Effector memory CD4-positive, alpha-beta T cell (primary cell): ENCODE measurements around the gene SH3RF1.
"Not testable (repeated sequence)": the region's sequence is repeated elsewhere in the genome, so short reads cannot be mapped to it uniquely, and the experiment has no call there.

Experiments
- DNase-seq, 3 donors: peaks; one replicate each; pipeline ENCODE4 v3.0.0-alpha.2; 2020
- H3K27ac ChIP-seq: 2 replicates; pipeline ENCODE4 v1.7.0; 2013; ENCODE audit warnings: mild to moderate bottlenecking, low read length, moderate library complexity; ENCODE audit not compliant: insufficient read depth, poor library complexity, severe bottlenecking
- H3K27me3 ChIP-seq: replicated peaks from 2 replicates; pipeline ENCODE4 v1.7.0; 2013; ENCODE audit warnings: mild to moderate bottlenecking, low read length; ENCODE audit not compliant: insufficient read depth, control insufficient read depth, poor library complexity, severe bottlenecking
- H3K36me3 ChIP-seq: 2 replicates; pipeline ENCODE4 v1.7.0; 2013; ENCODE audit warnings: mild to moderate bottlenecking, low read length, moderate library complexity; ENCODE audit not compliant: control insufficient read depth, insufficient read depth
- H3K4me1 ChIP-seq: 2 replicates; pipeline ENCODE4 v1.7.0; 2013; ENCODE audit warnings: low read length, mild to moderate bottlenecking; ENCODE audit not compliant: control insufficient read depth, insufficient read depth, poor library complexity, severe bottlenecking
- H3K4me3 ChIP-seq: 2 replicates; pipeline ENCODE4 v1.7.0; 2013; ENCODE audit warnings: low read length, low read depth, mild to moderate bottlenecking; ENCODE audit not compliant: insufficient read depth, poor library complexity, severe bottlenecking
- H3K9me3 ChIP-seq: 2 replicates; pipeline ENCODE4 v1.7.0; 2013; ENCODE audit warnings: mild to moderate bottlenecking, low read length, moderate library complexity; ENCODE audit not compliant: control insufficient read depth

The SH3RF1 gene

DNA sequence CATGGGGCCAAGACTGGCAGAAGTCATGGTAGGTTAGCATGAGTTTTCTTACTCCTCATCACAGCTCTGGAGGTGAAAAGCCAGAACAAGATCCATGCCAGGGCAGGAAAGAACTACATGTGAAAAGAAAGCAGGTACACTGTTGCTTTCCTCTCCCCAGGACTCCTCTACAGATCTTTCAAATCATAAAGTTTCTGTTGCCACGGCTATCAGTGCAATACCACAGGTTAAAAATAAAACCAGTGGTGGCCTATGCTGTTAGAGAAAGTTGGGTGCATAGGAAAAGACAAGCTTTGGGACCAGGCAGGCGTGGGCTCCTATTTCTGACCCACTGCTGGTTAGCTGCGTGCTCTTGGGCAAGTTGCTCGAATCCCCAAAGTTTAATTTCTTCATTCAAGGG, 81.4 kb downstream of the SH3RF1 start:
- no peaks in the 10 kb centered on the region for H3K9me3 ChIP-seq
- DNase-seq, result no peak
- H3K4me3 ChIP-seq, result no peak overlapping the region
- H3K27ac ChIP-seq, result no peak overlapping the region
- no peaks in the 10 kb centered on the region for H3K27me3 ChIP-seq
- H3K4me1 ChIP-seq, result no peaks in the 10 kb centered on the region
- H3K36me3 ChIP-seq, result no peaks in the 10 kb centered on the region

DNA sequence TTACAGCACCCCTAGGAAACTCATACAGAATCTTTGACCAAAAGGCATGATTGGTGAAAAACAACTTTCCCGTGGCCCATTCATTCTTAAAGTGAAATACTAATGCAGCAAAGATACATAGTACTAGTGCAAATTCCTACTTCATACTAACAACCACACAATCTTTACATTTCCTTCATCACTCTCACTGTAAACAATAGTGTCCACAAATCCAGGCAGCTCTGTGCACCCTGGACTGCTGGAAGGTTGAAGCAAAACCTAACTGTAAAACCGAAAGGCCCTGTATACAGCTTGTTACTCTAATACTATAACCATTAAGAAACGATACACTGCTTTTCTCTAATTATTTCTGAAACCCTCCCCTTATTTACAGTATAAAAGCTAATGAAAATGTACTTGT, 82.6 kb downstream of the SH3RF1 start:
- H3K36me3 ChIP-seq, result no peaks in the 10 kb centered on the region
- no peaks in the 10 kb centered on the region for H3K27me3 ChIP-seq
- H3K4me1 ChIP-seq, result no peaks in the 10 kb centered on the region
- no peaks in the 10 kb centered on the region for H3K9me3 ChIP-seq
- H3K4me3 ChIP-seq, result no peak overlapping the region
- no peak for DNase-seq
- no peak overlapping the region for H3K27ac ChIP-seq

DNA sequence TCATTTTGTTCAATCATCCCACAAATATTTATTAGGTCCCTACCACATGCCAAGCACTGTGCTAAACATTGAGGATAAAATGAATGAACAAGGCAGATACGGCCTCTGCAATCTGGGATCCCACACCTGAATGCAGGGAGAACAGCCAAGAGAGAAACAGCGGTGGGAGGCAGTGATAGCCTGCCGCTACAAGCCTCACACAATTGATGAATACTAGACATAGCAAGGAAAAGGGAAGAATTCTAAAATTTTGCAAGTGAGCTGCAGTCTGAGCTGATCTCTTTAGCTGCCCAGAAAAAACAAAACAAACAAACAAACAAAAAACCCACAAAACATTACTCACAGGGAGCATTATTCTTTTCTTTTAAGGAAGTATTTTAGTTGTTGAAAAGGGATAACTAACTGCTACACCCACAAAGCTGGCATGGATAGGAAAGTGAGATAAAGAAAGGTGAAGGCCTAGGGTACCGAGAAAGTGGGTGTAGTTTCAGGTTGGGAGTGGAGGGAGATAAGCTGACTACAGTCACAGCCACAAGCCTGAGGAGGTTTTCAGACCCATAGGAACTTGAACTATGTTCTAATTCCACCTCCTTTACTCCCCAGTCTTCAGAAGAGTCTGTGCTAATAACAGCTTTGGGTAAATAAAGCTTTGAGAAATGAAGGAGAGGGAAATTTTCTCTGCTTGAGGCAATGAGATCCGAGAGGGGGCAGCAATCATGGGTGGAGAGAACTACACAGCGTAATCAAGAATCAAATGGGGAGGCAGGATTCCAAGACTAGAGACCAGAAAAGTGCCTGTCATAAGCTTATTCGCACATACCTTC, 85.4 kb downstream of the SH3RF1 start:
- Histone ChIP-seq H3K4me1 (no peaks in the 10 kb centered on the region), H3K4me3 (no peak overlapping the region)

DNA sequence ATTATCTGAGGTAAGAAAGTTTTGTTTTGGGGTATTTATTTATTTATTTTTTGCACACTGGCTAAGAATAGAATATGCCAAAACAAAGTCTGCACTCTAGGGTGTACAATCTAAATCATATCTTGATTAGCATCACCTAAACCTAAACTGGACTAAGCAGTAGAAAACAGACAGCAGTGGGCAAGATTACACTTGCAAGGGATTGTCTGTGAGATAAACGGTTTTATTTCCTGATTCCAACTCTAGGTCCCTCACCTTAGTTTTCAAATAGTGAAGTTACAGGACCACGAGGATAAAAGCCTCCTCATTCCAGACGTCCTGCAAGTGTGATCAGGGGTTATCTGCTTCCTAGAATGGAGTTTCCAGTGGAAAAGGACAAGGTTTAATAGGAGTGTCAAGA, 86.1 kb downstream of the SH3RF1 start:
- no peaks in the 10 kb centered on the region for H3K36me3 ChIP-seq
- no peaks in the 10 kb centered on the region for H3K27me3 ChIP-seq
- H3K4me3 ChIP-seq, result no peak overlapping the region
- no peaks in the 10 kb centered on the region for H3K4me1 ChIP-seq
- no peak for DNase-seq
- H3K27ac ChIP-seq, result no peak overlapping the region
- no peaks in the 10 kb centered on the region for H3K9me3 ChIP-seq

More for the DNA sequence above, 85.4 kb downstream of the SH3RF1 start:
- Histone ChIP-seq H3K27ac (no peak overlapping the region), H3K36me3 (no peaks in the 10 kb centered on the region), H3K9me3 (no peaks in the 10 kb centered on the region), H3K27me3 (no peaks in the 10 kb centered on the region)
- no peak for DNase-seq

DNA sequence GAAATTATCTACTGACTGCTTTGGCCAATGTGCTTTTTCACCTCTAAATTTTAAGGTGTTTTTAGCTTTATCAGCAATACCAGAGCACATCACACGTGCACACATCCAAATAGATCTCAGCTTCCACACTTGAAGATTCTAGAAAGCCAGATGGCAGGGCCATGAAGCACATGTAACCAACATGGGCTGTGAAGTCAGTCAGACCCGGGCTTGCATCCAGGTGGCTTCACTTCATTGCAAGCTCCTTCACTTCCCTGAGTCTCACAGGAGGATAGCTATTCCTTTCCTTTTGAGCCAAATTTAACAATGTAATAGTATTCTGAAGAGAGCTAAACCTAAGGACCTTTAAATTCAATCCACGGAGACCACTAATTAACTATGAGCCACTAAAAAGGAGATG, 86.5 kb downstream of the SH3RF1 start:
- H3K4me3 ChIP-seq, result no peak overlapping the region
- H3K9me3 ChIP-seq, result no peaks in the 10 kb centered on the region
- DNase-seq, result no peak
- no peak overlapping the region for H3K27ac ChIP-seq
- H3K4me1 ChIP-seq, result no peaks in the 10 kb centered on the region
- no peaks in the 10 kb centered on the region for H3K36me3 ChIP-seq
- H3K27me3 ChIP-seq, result no peaks in the 10 kb centered on the region

DNA sequence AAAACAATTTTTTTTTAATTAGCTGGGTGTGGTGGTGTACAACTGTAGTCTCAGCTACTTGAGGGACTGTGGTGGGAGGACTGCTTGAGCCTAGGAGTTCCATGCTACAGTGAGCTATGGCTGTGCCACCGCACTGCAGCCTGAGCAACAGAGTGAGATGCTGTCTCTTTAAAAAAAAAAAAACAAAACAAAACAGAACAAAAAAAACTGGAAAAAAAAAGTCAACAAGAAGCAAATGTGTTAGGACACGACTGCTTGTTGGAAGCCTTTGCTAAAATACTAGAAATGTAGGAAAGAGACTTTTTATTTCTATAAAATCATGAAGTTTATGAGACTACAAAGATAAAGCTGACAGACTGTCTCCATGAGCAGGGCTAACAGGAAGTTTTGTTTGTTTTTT, 87.2 kb downstream of the SH3RF1 start:
- Histone ChIP-seq H3K4me3 (no peak overlapping the region), H3K27me3 (no peaks in the 10 kb centered on the region), H3K4me1 (no peaks in the 10 kb centered on the region), H3K36me3 (no peaks in the 10 kb centered on the region), H3K27ac (no peak overlapping the region), H3K9me3 (no peaks in the 10 kb centered on the region)
- no peak for DNase-seq

DNA sequence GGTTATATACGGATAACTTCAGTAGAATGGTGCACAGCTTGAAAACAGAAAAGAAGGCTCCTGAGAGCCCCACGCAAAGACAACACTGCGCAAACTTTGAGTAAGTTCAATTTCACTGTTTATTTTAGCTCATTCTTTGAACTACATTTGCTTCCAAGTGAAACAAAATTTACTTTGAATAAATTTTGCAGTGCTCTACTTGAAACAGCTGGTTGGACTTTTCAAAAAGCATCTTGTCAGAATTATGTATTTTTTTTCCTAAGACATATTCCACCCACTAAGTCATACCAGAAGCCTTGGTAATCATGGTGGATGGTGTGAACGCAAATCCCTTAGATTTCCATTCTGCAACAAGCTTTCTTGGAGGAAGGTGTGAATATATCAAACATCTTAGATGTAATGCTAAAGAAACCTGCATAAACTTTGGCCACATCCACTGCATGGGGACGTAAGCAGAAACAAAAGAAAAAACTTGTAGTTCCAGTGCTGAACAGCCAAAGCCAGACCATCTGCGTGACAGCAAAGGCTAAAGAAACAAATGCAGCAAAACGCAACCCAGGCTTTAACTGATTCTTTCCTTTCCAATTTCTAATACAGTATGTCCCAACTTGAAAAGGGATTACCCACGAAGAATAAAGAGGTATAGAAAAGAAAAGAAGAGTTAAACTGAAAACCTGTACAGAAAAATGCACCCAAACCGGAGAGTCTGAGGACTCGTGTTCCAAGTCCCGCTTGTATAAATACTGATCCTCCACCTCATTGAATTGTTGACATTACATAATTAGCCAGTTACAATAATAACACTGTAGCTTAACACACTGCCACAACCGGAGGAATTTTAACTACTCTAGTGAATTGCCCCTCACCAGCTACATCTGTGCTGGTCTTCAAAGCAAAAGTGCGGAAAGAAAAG, 90.9 kb downstream of the SH3RF1 start:
- H3K4me3 ChIP-seq, result no peak overlapping the region
- DNase-seq, result no peak
- no peak overlapping the region for H3K27ac ChIP-seq

DNA sequence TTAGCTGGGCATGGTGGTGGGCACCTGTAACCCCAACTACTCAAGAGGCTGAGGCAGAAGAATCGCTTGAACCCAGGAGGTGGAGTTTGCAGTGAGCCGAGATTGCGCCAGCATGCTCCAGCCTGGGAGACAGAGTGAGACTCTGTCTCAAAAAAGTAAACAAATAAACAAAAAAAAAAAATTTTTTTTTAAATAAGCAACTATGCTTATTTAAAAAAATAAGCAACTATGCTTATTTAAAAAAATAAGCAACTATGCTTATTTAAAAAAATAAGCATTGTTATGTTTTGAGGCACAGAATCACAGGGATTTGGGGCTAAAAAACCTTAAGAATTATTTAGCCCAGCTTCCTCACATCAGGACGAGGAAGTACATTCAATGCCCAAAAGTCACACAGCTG, 92.7 kb downstream of the SH3RF1 start:
- H3K4me1 ChIP-seq, H3K27me3 ChIP-seq, H3K9me3 ChIP-seq, DNase-seq, H3K36me3 ChIP-seq, H3K27ac ChIP-seq, H3K4me3 ChIP-seq: not testable (repeated sequence)

More for the DNA sequence above, 90.9 kb downstream of the SH3RF1 start:
- no peaks in the 10 kb centered on the region for H3K27me3 ChIP-seq
- H3K9me3 ChIP-seq, result no peaks in the 10 kb centered on the region
- no peaks in the 10 kb centered on the region for H3K36me3 ChIP-seq
- no peaks in the 10 kb centered on the region for H3K4me1 ChIP-seq

DNA sequence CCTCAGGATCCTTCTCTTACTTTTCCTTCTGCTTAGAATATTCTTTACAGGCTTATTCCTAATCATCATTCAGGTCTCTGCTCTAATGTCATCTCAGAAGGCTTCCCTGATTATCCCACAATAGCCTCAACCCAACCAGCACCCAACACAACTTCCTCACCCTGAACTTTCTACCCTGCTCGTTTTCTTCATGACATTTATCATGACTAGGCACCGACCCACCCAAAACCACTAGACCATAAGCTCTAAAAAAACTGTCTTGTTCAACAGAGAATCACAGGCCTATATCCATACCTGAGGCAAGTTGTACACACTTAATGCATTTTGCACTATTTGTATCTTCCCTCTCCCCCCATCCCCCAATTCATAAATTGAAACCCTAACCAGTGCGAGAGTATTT, 95.3 kb downstream of the SH3RF1 start:
- Histone ChIP-seq H3K36me3 (no peaks in the 10 kb centered on the region), H3K4me1 (no peaks in the 10 kb centered on the region), H3K9me3 (no peaks in the 10 kb centered on the region), H3K27ac (no peak overlapping the region), H3K4me3 (no peak overlapping the region), H3K27me3 (no peaks in the 10 kb centered on the region)
- DNase-seq, result no peak

DNA sequence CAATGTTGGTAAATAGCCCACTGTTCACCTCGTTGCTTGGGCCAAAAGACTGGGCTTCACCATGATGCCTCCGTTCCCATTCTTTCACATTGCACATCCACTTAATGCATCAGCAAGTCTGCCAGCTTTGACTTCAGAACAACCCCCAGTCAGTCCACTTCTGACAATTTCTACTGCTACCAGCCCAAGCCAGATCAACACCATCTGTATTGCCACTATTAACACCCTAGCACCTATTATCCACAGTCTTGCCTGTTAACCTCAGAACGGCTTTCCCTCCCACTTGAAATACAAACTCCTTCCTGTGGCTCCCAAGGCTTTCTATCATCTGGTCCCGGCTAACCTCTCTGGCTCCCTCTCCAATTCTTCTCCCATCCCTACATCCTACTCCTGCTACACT, 95.7 kb downstream of the SH3RF1 start:
- H3K9me3 ChIP-seq, result no peaks in the 10 kb centered on the region
- no peak overlapping the region for H3K27ac ChIP-seq
- H3K4me1 ChIP-seq, result no peaks in the 10 kb centered on the region
- no peak overlapping the region for H3K4me3 ChIP-seq
- H3K27me3 ChIP-seq, result no peaks in the 10 kb centered on the region
- H3K36me3 ChIP-seq, result no peaks in the 10 kb centered on the region
- no peak for DNase-seq
